Renal cortical epithelial cell (primary cell): ENCODE results near the gene GJB6. TPM values are rescaled to one million over a fixed set of nuclear protein-coding genes. Genes with fewer than 3 reads are reported as not detected.
"Not testable (repeated sequence)": the region's sequence is repeated elsewhere in the genome, so short reads cannot be mapped to it uniquely, and the experiment has no call there.

Experiments
- DNase-seq: peaks from one replicate; pipeline ENCODE4 v3.0.0-alpha.2; 2011; ENCODE audit warnings: low read depth
- total RNA-seq: library from RNA; depleted of rRNA; stranded (reverse); fragments of >200 nt; gene quantifications from 2 replicates; pipeline ENCODE4 v1.2.3, GENCODE V29; 2014

GJB6 gene
- total RNA-seq: not detected in 2 replicates

DNA sequence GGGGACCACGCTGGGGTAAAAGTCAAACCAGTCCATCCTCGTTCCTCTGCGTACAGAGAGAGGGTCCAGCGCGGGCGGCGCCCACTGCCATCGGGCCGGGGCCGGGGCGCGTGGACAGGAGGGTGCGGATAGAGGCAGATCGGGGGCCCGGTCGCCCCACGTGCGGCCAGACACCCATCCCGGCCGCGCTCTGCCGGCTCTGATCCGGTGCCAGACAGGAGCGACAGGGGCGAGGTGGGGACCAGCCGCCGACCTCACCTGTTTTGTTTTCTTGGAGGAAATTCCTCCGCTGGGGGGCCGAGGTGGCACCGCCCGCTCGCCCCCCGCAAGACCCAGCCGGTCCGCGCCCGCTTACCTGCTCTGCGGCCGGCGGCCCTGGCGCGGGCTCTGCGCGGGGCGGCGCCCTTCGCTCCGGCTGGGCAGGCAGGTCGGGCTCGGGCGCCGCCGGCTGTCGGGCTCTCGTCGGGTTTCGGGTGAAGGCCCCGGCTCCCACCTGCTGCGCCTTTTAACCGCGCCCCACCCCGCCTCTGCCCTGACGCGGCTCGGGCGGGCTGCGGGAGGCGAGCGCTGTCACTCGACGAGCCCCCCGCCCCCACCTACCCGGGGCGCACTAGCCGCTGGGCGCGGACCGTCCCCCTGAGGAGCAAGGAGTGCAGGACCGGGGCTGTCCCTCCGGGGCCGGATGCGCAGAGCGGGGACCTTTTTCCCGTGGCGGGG lies at the start of gene GJB6:
TSS of gene GJB6 (minus strand) at position 481 of the 717 bp plus-strand sequence. CDS start 8,839 bp downstream, outside the sequence.
- no peak for DNase-seq

DNA sequence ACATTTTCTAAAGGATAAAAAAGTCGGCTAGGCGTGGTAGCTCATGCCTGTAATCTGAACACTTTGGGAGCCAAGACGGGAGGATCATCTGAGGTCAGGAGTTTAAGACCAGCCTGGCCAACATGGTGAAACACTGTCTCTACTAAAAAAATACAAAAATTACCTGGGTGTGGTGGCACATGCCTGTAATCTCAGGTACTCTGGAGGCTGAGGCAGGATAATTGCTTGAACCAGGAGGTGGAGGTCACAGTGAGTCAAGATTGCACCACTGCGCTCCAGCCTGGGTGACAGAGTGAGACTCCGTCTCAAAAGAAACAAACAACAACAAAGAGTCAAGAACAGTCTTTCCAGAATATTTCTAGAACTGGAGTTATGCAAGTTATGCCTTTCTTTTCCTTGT lies 44.8 kb upstream of the GJB6 start:
- not testable (repeated sequence) for DNase-seq

DNA sequence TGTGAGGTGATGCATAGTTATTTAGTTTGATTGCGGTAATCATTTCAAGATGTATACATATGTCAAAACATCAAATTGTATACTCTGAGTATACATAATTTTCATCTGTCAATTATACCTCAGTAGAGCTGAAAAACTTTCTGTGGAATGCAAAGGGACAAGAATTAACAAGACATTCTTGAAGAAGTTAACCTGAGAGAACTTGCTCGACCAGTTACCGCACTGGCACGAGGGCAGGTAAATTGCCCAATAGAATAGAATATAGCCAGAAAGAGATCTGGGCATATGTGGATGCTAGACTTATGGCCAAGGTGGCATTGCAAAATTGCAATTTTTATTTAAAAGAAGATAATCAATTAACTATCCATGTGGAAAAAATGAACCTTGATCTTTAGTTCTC lies 42.3 kb upstream of the GJB6 start:
- no peak for DNase-seq

DNA sequence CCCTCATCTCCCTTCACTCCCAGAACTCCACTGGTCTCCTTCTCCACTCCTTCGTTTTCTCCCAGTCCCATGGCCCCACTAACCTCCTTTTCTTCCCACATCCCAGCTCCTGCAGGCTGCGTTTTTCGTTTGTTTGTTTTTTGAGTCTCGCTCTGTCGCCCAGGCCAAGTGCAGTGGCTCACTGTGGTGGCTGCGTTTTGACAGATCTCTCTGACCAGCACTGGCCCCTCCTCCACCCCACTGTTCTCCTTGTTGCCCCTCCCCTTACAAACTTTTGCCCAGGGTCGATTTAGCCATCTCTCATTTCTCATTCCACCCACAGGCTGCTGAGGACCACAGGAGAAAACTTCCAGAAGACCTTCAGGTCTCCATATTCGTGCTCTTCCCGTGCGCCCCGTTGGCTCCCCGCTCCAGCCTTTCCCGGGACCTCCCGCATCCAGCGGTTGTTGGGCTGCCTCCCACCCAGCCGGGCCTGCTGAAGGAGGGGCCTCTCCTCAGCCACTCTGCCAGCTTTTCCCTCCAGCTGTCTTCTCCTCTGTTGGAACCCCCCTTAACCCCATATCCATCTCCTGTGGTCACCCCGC lies 40.6 kb upstream of the GJB6 start:
- DNase-seq: no peak

DNA sequence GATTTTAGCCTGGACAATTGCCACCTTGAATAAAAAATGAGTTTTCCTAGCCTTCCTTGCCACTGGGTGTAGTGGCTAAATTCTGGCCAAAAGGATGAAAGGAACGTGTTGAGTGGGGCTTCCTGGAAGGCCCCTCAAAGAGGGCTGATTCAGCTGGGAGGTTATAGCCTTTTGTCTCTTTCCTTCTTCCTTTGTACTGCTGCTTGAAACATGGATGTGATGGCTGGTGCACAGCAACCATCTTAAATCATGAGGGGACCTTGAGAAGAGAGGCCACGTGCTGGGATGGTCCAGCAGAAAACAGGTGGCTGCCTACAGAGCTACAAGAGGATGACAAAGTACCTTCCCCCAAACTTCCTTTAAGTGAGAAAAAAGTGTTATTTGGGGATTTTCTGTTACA lies 40.0 kb upstream of the GJB6 start:
- no peak for DNase-seq

DNA sequence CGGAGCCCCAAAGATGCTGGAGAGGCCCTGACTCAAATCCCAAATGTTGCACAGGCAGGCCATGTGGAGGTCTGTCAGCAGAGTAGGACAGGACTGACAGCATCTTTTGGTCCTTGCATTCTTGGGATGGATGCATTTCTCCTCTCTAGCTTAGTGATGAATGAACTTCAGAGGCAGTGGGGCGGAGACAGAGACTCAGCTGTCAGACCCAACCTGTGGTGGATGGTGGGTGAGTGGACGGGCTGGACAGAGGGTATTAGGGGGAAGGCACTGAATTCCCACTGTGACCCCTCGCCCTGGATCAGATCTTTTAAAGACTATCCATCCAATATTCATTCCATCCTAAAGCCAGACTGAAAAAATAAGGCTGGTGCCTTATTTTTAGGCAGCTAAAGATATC lies 39.3 kb upstream of the GJB6 start:
- DNase-seq: no peak

DNA sequence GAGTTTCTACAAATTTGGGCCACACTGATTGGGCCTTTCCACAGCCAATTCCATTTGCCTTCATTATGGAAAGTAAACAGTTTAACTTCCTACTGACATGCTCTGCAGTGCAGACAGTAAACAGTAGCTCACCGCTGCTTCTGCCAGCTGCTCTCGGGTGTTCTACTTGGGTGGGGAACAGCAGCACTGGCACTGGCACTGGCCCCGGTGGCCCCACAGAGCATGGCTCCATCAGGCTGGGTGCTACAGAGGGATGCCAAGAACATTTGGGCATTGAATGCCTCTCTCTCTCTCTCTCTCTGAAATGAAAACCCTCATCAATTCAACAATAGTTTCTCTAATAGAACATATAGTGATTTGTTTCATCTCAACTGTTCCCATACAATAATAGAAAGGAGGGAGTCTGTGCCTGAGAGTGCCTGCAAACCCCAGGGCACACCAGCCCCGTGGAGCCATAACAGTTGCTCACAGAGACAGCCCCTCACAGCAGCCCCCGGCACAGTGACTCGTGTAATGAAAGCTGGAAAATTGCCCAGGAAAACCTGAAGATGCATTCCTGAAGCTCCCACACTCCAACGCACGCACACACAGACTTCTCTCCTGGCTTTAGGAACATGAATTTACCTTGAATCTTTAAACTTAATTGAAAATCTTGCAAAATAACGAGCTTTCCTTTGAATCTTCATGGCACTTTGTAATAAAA lies 38.2 kb upstream of the GJB6 start:
- peak; percentile 50 for DNase-seq

DNA sequence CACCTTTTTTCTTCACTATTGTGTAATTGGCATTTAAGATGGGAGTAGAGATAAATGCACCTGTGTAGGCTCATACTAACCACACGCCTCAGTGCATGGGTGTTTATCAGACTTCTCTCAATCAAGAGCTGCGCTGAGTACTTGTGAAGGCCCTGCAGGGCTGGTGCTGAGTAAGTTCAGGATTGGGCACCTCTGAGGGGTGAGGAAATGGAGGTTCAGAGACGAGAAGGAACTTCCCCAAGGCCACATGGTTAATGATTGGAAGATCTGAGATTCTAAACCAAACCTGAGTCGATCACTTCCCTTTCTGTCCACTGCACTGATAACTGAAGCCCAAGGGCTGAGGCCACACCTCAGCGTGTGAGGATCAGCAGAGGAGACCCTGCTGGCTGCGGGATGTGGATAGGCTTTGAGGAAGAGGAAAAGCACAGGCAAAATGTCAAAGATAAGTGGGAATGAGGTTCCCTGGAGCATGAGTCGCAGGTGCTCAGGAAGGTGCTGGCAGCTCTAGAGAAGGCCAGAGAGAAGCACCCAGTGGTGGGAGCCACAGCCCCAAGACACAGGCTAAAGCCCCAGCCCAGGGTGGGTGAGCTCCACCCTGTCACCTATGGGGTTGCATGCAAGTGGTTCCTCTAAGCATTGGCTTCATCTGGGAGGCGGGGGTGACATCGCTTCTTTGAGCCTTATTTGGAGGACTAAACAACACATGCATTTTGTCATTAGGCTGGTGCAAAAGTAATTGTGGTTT lies 32.3 kb upstream of the GJB6 start:
- DNase-seq: peak; percentile 22

DNA sequence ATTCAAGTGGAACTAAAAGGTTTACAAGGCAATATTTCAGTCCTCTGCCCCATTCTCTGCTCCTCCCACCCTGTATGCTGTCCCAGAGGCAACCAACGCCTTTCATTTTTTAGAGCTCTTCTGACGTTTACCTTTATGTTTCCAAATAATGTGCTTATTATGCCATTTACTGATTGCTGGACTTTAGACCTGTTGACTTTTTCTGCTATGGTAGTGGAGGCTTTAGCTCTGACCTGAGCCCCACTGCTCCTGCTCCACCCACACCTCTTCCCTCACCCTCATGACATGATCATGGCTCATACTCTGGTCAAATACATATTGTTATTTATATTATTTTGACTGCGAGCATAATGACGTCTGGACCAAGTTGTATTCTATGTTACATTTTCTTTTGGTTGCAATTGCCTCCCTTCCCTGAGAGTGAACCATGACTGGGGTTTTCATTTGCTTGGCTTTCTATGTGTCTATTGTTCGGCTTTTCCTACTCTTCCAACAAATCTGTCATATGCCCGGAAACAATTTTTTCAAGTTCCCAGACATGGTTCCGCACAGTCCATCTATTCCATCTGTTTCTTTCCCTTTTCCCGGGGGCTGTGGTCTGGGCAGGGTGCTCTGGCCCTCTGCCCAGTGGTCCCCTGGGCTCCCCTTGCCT lies 31.4 kb upstream of the GJB6 start:
- no peak for DNase-seq

DNA sequence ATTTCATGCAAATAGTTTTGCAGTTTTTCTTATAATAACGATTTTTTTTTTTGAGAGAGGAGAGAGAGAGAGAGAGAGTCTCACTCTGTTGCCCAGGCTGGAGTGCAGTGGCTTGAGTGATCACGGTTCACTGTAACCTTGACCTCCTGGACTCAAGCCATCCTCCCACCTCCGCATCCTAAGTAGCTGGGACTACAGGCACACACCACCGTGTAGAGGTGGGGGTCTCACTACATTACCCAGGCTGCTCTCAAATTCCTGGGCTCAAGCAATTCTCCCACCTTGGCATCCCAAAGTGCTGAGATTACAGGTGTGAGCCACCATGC lies 26.8 kb upstream of the GJB6 start:
- peak; percentile 11 for DNase-seq

DNA sequence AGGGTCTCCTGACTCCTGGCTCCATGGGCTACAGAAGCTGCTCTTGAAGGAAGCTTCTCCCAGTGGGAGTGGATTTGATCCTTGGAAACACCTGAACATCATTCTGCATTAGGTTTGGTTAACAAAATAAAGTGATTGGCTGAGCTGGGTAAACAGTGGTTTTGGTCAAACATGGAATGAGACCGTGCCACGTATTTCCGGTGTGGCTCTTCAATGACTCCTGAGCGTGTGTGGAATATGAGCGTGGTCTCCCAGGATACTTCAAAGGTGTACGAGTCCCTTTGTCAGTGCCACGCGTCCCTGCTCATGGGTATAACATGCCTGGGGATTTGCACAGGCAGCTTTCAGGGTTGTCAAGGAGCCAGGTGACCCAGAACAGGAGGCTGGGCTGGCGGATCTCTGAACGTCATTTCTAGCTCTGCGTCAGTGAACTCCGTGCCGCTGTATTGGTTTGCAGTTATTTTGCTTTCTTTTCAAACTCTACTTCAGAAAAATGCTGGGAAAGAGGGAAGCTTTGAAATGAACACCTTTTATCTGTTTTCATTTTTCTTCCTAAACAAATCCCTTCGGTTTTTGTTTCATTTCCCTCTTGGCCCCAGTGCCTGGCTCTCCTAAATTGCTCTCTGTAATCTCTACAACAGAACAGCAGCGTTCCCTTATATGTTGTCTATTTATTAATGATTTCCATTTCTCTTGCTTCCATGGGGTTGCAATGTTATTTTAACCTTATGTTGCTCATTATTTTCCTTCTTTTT lies 26.3 kb upstream of the GJB6 start:
- peak; percentile 74 for DNase-seq

DNA sequence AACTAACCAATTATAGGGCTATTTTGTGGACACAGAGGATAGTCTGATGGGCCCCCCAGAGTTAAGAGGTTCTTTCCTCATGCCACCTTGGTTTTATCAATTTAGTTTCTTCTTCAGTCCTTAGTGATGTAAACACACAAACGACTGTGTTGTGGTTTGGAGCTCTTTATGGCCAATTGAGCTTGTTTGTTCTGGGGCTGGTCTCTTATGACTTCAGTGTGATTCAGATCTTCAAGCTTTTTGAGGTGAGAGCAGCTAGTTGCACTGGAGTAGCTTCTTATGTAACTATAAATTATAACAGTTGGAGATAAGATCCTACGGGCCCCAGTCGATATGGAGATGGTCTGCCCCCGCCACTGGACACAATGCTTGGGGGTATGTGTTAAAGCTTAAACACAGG lies 22.0 kb upstream of the GJB6 start:
- DNase-seq: peak; percentile 63

DNA sequence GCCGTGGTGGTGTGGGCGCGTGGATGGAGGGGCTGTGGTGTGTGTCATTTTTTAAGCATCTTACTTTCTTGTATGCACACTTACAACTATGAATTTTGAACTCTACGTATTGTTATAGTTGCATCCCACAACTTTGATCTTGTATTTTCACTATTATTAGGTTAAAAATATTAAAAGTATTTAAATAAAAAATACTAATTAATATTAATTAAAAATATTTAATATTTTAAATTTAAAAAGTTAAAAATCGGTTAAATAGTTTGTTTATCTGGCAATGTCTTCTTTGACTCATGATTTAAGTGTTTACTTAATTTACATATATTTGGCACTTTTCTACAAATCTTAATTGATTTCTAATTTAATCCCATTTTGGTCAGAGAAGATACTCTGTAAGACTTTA lies 17.8 kb upstream of the GJB6 start:
- DNase-seq: no peak

DNA sequence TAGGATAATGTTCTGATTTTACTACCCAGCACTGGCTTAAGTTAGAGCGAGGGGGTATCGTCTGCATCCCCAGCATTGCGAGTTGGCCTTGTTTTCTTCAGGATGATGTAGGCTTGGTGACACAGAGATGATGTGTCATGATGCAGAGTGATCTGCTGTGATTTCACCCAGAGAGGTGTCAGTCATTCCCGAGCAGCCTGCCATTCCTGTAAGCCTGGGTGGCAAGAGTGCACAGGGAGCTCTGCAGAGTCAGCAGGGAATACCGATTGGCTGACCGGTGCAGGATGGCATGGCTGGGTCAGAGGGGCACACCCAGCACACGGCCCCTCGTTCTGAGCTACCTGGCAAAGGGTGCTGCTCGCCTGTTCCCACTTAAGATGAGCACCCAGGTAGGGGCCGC lies 15.8 kb upstream of the GJB6 start:
- no peak for DNase-seq

DNA sequence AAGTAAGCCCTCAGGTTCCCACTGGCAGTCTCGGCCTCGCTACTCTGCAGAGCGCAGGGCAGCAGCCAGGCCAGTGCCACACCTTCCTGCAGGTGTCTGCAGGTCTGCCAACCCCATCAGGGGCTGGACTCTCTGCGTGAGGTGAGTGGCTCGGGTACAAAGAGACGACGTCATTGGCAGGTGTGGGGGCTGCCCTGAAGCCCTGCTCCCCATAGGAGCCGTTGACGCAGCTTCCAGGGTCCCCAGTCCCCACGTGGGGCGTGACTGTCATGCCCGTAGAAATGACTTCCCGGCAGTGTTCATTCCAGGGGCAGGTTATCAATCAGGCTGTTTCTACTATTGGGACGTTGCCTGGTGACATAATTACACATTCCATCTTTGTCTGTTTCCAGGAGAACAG lies 15.3 kb upstream of the GJB6 start:
- DNase-seq: no peak

DNA sequence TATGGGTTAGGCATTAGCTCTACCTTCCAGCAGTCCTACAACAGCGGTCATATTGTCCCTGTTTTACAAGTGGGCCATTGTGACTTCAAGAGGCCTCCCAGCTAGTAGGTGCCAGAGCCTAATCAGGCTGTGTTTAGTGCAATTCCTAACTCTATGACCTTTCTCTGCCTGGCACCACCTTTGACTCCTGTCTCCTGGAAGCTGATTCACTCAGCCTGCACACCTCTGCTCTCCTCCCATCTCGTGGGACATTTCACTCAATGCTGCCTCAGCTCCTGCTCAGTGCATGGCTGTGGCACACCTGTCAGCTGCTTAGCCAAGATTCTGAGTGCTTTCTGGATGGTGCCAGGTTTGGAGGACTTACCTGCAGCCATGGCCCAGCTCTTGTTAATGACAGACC lies 9.5 kb upstream of the GJB6 start:
- DNase-seq: no peak

DNA sequence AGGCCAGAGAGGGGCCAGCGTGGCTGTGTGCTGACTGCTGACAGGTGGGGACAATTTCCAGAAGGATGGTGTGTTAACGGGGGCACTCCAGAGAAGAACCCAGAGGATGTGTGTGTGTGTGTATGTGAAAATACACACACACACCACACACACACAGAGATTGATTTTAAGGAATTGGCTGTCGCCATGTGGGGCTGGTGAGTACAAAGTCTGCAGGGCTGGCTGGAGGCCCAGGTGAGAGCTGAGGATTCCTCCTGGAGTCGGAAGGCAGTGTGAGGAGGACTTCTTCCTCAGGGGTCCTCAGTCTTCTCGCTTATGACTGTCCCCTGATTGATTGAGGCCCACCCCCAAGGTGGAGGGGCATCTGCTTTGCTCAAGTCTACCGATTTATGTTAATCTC lies 7.6 kb upstream of the GJB6 start:
- DNase-seq: no peak

DNA sequence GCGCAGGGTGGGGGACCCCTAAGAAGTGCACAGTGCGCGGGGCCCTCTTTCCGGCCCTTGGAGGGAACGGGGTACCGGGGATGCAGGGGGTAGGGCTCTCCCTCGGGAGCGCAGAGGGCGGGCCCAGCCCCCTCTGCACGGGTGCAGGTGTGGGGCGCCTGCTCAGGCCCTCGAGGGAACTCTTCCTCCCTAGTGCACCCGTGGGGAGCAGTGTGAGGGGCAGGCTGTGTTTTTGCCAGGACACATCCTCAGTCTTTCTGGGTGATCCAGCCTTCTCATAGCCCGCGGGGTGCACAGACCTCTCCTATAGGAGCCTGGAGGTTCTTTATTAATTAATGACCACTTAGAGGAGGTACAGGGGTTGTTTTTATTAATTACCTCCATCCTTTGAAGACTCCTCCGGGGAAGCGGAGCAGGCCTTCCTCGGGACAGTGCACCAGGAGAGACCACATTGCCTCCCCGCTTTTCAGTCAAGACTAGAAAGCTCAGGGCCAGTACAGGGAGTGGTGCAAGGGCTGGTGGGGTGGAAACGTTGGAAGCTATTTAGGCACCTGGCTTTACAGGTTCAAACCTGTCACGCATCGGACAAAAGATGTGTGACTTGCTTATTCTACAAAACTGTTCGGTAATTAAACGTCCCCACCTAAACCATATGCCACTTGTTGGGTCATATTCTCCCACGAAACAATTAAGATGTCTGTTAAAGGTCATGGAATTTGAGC lies 598 bp upstream of the GJB6 start:
- DNase-seq: no peak

DNA sequence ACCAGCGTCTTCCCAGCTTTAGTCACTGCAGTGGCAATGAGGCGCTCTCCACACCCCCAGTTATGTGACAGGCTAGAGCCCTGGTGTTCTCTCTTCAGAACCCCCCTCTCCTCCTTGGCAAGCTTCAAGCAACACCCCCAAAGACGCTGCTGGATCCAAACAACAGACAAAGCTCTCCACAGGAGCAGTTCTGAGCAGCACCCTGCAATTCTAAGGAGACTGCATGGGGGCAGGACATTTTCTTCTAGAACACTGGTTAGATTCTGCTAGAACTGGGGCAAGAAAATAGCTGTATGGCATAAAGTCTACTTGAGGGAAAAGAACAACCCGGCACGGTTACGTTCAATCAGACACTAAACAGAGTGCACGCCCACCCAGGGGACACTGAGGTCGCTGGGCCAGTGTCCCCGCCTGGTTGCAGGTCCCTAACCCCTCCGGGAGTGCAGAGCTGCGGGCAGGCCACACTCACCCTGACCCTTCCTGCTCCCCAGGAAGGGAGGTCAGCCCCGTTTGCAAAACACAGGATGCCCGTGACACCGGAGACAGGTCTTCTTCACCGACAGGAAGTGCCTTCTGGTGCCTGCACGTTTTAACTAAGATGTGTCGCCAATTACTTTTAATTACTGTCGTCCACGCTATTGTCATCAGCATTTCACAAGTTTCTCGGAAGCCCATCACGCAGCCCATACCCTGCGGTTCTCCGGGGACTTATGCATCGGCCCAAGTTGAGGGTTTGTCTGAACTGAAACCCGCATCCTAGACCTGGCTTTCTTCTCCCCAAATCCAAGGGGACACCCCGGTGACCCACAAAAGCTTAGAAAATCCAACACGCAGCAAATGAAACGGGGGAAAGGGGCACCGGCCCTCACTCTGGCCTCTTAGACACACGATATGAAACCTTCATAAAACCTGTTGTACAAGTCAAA lies 943 bp downstream of the GJB6 start:
- no peak for DNase-seq

DNA sequence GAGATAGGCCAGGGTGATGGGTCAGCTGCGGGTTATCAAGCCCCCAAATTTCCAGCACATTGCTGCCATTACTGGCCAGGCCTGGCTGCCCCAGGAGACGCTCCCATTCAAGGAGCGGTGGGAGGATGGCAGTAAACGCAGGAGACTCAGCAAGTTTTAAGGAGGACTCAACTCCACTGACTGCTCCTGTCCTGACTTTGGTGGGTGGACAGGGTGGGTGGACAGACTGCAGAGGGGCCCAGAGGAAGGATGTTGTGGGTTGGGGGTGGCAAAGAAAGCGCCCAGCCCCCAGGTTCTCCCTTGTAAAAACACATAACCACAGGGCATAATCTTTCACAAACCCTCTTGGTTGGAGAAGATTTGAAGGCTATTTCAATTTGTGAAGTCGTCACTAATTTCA lies 4.4 kb downstream of the GJB6 start:
- no peak for DNase-seq
